OCI-LY1 (cell line): Measurements from ENCODE around the gene C22orf15.

Experiments
- H2AFZ ChIP-seq: fragments of 200-600 bp; sonication (generic), shearing (Covaris generic); 2 replicates; pipeline ENCODE4 v1.6.0; 2014; ENCODE audit warnings: antibody characterized with exemption, mild to moderate bottlenecking, low read length
- H3F3A ChIP-seq: fragments of 200-600 bp; sonication (generic), shearing (Covaris generic); 2 replicates; pipeline ENCODE4 v1.6.0; 2014; ENCODE audit warnings: mild to moderate bottlenecking, antibody characterized with exemption, low read length, moderate library complexity; ENCODE audit not compliant: insufficient read depth
- H3K27ac ChIP-seq: fragments of 200-600 bp; sonication (generic); 2 replicates; pipeline ENCODE4 v1.5.1; 2014; ENCODE audit warnings: low read length, mixed run types, mild to moderate bottlenecking, low read depth; ENCODE audit not compliant: poor library complexity, severe bottlenecking
- H3K27me3 ChIP-seq: fragments of 200-600 bp; sonication (generic); 2 replicates; pipeline ENCODE4 v1.6.0; 2014; ENCODE audit warnings: antibody characterized with exemption, mild to moderate bottlenecking, low read length, moderate library complexity; ENCODE audit not compliant: insufficient read depth
- H3K36me3 ChIP-seq: fragments of 200-600 bp; sonication (generic); 2 replicates; pipeline ENCODE4 v1.6.1; 2014; ENCODE audit warnings: mild to moderate bottlenecking, antibody characterized with exemption, low read length, moderate library complexity, mixed read lengths; ENCODE audit not compliant: insufficient read depth
- H3K4me1 ChIP-seq: fragments of 200-600 bp; sonication (generic); 2 replicates; pipeline ENCODE4 v1.5.1; 2014; ENCODE audit warnings: mild to moderate bottlenecking, low read length, moderate library complexity; ENCODE audit not compliant: insufficient read depth, severe bottlenecking
- H3K4me2 ChIP-seq: fragments of 200-600 bp; sonication (generic), shearing (Covaris generic); 2 replicates; pipeline ENCODE4 v1.6.1; 2014; ENCODE audit warnings: low read length
- H3K4me3 ChIP-seq: fragments of 200-600 bp; sonication (generic); 2 replicates; pipeline ENCODE4 v1.5.1; 2014; ENCODE audit warnings: low read length, low read depth, mild to moderate bottlenecking, mixed read lengths; ENCODE audit not compliant: poor library complexity, severe bottlenecking
- H3K79me2 ChIP-seq: fragments of 200-600 bp; shearing (Covaris generic); 2 replicates; pipeline ENCODE4 v1.6.1; 2016; ENCODE audit warnings: mixed run types, low read length, mixed read lengths; ENCODE audit not compliant: insufficient read depth
- H3K9ac ChIP-seq: fragments of 200-600 bp; sonication (generic), shearing (Covaris generic); 2 replicates; pipeline ENCODE4 v1.6.1; 2014; ENCODE audit warnings: mild to moderate bottlenecking, low read length, mixed read lengths
- H3K9me2 ChIP-seq: fragments of 200-600 bp; sonication (generic), shearing (Covaris generic); 2 replicates; pipeline ENCODE4 v1.6.1; 2014; ENCODE audit warnings: low read depth, mild to moderate bottlenecking, low read length, mixed read lengths
- H3K9me3 ChIP-seq: fragments of 200-600 bp; shearing (Covaris generic); 2 replicates; pipeline ENCODE4 v1.6.1; 2014; ENCODE audit warnings: low read length, mixed read lengths
- H4K20me1 ChIP-seq: fragments of 200-600 bp; sonication (generic), shearing (Covaris generic); 2 replicates; pipeline ENCODE4 v1.6.0; 2016; ENCODE audit warnings: mild to moderate bottlenecking, low read length; ENCODE audit not compliant: insufficient read depth
- EZH2 ChIP-seq: fragments of 200-600 bp; sonication (generic), shearing (Covaris generic); IDR thresholded peaks from 2 replicates; pipeline ENCODE4 v1.8.0; 2017; ENCODE audit warnings: borderline replicate concordance, mixed run types, mild to moderate bottlenecking, antibody characterized with exemption, low read length, moderate library complexity, mixed read lengths
- TF ChIP-seq, protein P1 (sequence below): fragments of 200-600 bp; sonication (generic), shearing (Covaris generic); IDR thresholded peaks from 2 replicates; pipeline ENCODE4 v1.5.1; 2017; ENCODE audit warnings: mild to moderate bottlenecking, antibody characterized with exemption, low read length, moderate library complexity, mixed read lengths

Gene C22orf15

DNA sequence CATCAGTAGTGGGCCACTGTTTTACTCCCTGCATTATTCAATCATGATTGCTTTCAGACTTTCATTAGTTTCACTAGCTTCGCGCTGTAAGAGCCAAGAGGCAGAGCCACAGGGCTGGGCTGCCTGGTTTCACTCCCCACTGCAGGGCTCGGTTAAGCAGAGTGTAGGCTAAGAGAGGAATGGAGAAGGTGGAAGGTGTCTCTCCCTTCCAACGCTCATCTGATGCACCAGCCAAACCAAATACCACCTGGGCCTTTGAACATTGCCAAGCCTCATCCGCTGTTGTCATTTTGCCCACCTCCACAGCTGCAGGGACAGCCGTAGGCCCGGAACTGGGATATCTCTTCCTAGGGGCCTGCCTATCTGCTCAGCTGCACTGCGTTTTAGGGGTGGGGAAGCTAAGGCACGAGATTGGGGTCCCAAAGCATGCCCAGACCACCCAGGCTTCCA, 23.5 kb downstream of the C22orf15 start:
- Histone ChIP-seq H4K20me1 (no peaks in the 10 kb centered on the region), H3K36me3 (peaks cover 2% of the 10 kb centered on the region; the same call in 1 of the 2 replicates), H3K27me3 (no peaks in the 10 kb centered on the region), H3K9ac (peak overlapping the region; percentile 90), H3K9me2 (no peaks in the 10 kb centered on the region), H2AFZ (no peak overlapping the region), H3K9me3 (no peaks in the 10 kb centered on the region), H3K27ac (peak overlapping the region; percentile 81), H3K4me3 (peak overlapping the region; percentile 73), H3K79me2 (peaks cover 38% of the 10 kb centered on the region), H3K4me2 (peak overlapping the region; percentile 83), H3K4me1 (peaks cover 34% of the 10 kb centered on the region), H3F3A (no peaks in the 10 kb centered on the region)
- TF ChIP-seq EZH2: no peak
- TF ChIP-seq, protein P1, sequence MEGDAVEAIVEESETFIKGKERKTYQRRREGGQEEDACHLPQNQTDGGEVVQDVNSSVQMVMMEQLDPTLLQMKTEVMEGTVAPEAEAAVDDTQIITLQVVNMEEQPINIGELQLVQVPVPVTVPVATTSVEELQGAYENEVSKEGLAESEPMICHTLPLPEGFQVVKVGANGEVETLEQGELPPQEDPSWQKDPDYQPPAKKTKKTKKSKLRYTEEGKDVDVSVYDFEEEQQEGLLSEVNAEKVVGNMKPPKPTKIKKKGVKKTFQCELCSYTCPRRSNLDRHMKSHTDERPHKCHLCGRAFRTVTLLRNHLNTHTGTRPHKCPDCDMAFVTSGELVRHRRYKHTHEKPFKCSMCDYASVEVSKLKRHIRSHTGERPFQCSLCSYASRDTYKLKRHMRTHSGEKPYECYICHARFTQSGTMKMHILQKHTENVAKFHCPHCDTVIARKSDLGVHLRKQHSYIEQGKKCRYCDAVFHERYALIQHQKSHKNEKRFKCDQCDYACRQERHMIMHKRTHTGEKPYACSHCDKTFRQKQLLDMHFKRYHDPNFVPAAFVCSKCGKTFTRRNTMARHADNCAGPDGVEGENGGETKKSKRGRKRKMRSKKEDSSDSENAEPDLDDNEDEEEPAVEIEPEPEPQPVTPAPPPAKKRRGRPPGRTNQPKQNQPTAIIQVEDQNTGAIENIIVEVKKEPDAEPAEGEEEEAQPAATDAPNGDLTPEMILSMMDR: no peak

- peaks cover 34% of the 10 kb centered on the region for H3K4me1 ChIP-seq
- H3K79me2 ChIP-seq: peaks cover 45% of the 10 kb centered on the region
- H3K4me3 ChIP-seq: peak within 1 kb of the TSS; percentile 73
- peaks cover 8% of the 10 kb centered on the region for H3K36me3 ChIP-seq
- peak within 1 kb of the TSS; percentile 83 for H3K4me2 ChIP-seq
- no peaks in the 10 kb centered on the region for H3K27me3 ChIP-seq
- no peaks in the 10 kb centered on the region for H3F3A ChIP-seq
- H3K9me2 ChIP-seq: no peaks in the 10 kb centered on the region
- TF ChIP-seq EZH2: no peak
- TF ChIP-seq, protein P1: no peak
- H4K20me1 ChIP-seq: no peaks in the 10 kb centered on the region
- no peak within 1 kb of the TSS for H2AFZ ChIP-seq
- no peaks in the 10 kb centered on the region for H3K9me3 ChIP-seq
- peak within 1 kb of the TSS; percentile 90 for H3K9ac ChIP-seq
- H3K27ac ChIP-seq: peak within 1 kb of the TSS; percentile 81
Observed at GRCh38 chr22:23786752-23787599, 24.2 kb downstream of the C22orf15 start, which contains the start of gene SMARCB1. Gene SMARCB1 (plus strand): TSS chr22:23786966. CDS start chr22:23787170, 204 bp downstream.

- no peaks in the 10 kb centered on the region for H3K27me3 ChIP-seq
- H3K9me3 ChIP-seq: no peaks in the 10 kb centered on the region
- no peaks in the 10 kb centered on the region for H3K9me2 ChIP-seq
- peaks cover 34% of the 10 kb centered on the region for H3K4me1 ChIP-seq
- peak overlapping the region; percentile 90 for H3K9ac ChIP-seq
- peaks cover 47% of the 10 kb centered on the region for H3K79me2 ChIP-seq
- TF ChIP-seq, protein P1: no peak
- no peak for TF ChIP-seq EZH2
- H3K4me2 ChIP-seq: peak overlapping the region; percentile 83
- H2AFZ ChIP-seq: no peak overlapping the region
- peak overlapping the region; percentile 73 for H3K4me3 ChIP-seq
- peak overlapping the region; percentile 6 for H3K27ac ChIP-seq
- no peaks in the 10 kb centered on the region for H4K20me1 ChIP-seq
- no peaks in the 10 kb centered on the region for H3F3A ChIP-seq
- H3K36me3 ChIP-seq: peaks cover 14% of the 10 kb centered on the region
Observed at GRCh38 chr22:23787600-23787896, 24.8 kb downstream of the C22orf15 start.
